ENCODE measurements around the gene ARRDC5.
"Not testable (repeated sequence)": the region's sequence is repeated elsewhere in the genome, so short reads cannot be mapped to it uniquely, and the experiment has no call there.

The ARRDC5 gene

DNA sequence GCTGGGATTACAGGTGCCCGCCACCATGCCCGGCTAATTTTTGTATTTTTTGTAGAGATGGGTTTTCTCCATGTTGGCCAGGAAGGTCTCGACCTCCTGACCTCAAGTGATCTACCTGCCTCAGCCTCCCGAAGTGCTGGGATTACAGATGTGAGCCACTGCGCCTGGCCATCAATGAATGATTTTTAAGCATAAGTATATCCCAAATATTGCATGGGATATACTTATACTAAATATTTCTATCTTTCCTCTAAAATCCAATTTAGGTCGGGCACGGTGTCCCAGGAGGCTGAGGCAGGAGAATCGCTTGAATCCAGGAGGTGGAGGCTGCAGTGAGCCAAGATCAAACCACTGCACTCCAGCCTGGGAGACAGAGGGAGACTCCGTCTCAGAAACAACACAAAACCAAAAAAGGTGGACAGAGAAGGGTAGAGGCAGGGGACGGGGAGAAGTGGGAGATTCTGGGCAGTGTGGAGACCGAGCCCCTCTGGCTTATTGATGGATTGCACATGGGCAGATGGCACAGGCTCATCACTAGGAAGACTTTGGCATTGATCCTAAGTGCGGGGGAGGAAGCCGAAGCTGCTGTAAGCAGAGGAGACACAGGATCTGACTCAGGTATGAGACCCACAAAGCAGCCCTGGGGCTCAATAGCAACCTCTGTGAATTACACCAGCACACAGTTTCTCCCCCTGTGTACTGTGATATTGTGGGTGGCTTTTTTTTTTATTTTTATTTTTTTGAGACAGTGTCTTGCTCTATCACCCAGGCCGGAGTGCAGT is 13.5 kb downstream of the ARRDC5 start:
- ChIA-PET POLR2A (interaction anchor here (0.6 kb wide), 1 partner anchor 1261 kb away, joined by 6 read pairs; no protein-coding TSS in a partner anchor), CTCF (interaction anchor here (1.5 kb wide), 1 partner anchor 17 kb away, joined by 9 read pairs; no protein-coding TSS in a partner anchor)
- H3K4me3 ChIP-seq (ENCODE audit: low read depth, low read length), result no peak overlapping the region
- H3K9me3 ChIP-seq (ENCODE audit: control insufficient read depth, insufficient read depth, low read depth, low read length), result no peaks in the 10 kb centered on the region
- no peak overlapping the region for H3K27ac ChIP-seq (ENCODE audit: extremely low read depth, low read depth, low read length)
- H3K4me1 ChIP-seq (ENCODE audit: control insufficient read depth, insufficient read depth, low read length), result no peaks in the 10 kb centered on the region
- no peaks in the 10 kb centered on the region for H3K36me3 ChIP-seq (ENCODE audit: control insufficient read depth in 2 of 2, insufficient read depth in 1 of 2, low read length in 2 of 2)
- TF ChIP-seq ZFHX2 (tag by site-specific recombination; conservative IDR thresholded peaks at IDR 0.05), result no peak
- TF ChIP-seq HOXA7 (CRISPR knock-in tag; IDR thresholded peaks at IDR 0.05; ENCODE audit: borderline replicate concordance), result no peak
- TF ChIP-seq ZNF248 (tag by site-specific recombination; IDR thresholded peaks at IDR 0.05), result no peak
- TF ChIP-seq ZNF600 (tag by site-specific recombination; IDR thresholded peaks at IDR 0.05), result 0 out of 2 replicates have a peak, but pooled peaks have one; percentile 20
- TF ChIP-seq EGR2 (tag by site-specific recombination; IDR thresholded peaks at IDR 0.05; ENCODE audit: low read depth), result 0 out of 2 replicates have a peak, but pooled peaks have one; percentile 9
- TF ChIP-seq ZNF133 (tag by site-specific recombination; IDR thresholded peaks at IDR 0.05), result no peak
- TF ChIP-seq, protein P1, sequence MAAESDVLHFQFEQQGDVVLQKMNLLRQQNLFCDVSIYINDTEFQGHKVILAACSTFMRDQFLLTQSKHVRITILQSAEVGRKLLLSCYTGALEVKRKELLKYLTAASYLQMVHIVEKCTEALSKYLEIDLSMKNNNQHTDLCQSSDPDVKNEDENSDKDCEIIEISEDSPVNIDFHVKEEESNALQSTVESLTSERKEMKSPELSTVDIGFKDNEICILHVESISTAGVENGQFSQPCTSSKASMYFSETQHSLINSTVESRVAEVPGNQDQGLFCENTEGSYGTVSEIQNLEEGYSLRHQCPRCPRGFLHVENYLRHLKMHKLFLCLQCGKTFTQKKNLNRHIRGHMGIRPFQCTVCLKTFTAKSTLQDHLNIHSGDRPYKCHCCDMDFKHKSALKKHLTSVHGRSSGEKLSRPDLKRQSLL (tag by site-specific recombination; IDR thresholded peaks at IDR 0.05), result 0 out of 2 replicates have a peak, but pooled peaks have one; percentile 23

DNA sequence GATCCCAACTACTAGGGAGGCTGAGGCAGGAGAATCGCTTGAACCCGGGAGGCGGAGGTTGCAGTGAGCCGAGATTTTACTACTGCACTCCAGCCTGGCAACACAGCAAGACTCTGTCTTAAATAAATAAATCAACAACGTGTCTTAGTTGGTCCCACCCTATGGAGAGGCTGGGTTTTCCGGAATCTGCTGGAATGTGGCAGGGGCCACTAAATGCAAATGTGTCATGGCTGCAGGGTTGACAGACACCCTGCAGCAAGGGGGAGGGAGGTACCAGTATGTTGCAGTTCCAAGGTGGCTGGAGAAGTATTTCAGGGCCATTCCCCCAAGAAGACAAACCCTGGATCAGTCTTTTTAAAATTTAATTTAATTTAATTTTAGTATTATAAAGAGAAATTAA is 14.9 kb downstream of the ARRDC5 start:
- H3K4me3 ChIP-seq (ENCODE audit: low read depth, low read length); H3K36me3 ChIP-seq (ENCODE audit: control insufficient read depth in 2 of 2, insufficient read depth in 1 of 2, low read length in 2 of 2); POLR2A ChIA-PET; H3K9me3 ChIP-seq (ENCODE audit: control insufficient read depth, insufficient read depth, low read depth, low read length); H3K27ac ChIP-seq (ENCODE audit: extremely low read depth, low read depth, low read length); H3K4me1 ChIP-seq (ENCODE audit: control insufficient read depth, insufficient read depth, low read length): not testable (repeated sequence)
- CTCF ChIA-PET, result interaction anchor here (0.6 kb wide), 1 partner anchor 39 kb away, joined by 4 read pairs; no protein-coding TSS in a partner anchor

DNA sequence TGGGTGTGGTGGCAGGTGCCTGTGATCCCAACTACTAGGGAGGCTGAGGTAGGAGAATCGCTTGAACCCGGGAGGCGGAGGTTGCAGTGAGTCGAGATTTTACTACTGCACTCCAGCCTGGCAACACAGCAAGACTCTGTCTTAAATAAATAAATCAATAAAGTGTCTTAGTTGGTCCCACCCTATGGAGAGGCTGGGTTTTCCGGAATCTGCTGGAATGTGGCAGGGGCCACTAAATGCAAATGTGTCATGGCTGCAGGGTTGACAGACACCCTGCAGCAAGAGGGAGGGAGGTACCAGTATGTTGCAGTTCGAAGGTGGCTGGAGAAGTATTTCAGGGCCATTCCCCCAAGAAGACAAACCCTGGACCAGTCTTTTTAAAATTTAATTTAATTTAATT is 17.7 kb downstream of the ARRDC5 start:
- H3K27ac ChIP-seq (ENCODE audit: extremely low read depth, low read depth, low read length); H3K4me3 ChIP-seq (ENCODE audit: low read depth, low read length); POLR2A ChIA-PET; H3K4me1 ChIP-seq (ENCODE audit: control insufficient read depth, insufficient read depth, low read length); H3K36me3 ChIP-seq (ENCODE audit: control insufficient read depth in 2 of 2, insufficient read depth in 1 of 2, low read length in 2 of 2); CTCF ChIA-PET; H3K9me3 ChIP-seq (ENCODE audit: control insufficient read depth, insufficient read depth, low read depth, low read length): not testable (repeated sequence)

DNA sequence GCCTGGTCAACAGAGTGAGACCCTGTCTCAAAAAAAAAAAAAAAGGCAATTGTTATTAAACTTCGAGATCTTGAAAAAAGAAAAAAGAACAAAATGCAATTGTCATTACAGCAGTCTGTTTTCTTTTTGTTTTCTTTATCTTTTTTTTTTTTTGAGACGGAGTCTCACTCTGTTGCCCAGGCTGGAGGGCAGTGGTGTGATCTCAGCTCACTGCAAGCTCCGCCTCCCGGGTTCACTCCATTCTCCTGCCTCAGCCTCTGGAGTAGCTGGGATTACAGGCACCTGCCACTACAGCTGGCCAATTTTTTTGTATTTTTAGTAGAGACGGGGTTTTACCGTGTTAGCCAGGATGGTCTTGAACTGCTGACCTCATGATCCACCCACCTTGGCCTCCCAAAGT is 19.8 kb downstream of the ARRDC5 start:
- H3K4me1 ChIP-seq (ENCODE audit: control insufficient read depth, insufficient read depth, low read length); H3K9me3 ChIP-seq (ENCODE audit: control insufficient read depth, insufficient read depth, low read depth, low read length); H3K27ac ChIP-seq (ENCODE audit: extremely low read depth, low read depth, low read length); H3K4me3 ChIP-seq (ENCODE audit: low read depth, low read length); H3K36me3 ChIP-seq (ENCODE audit: control insufficient read depth in 2 of 2, insufficient read depth in 1 of 2, low read length in 2 of 2): not testable (repeated sequence)
- TF ChIP-seq ZNF394 (tag by site-specific recombination; IDR thresholded peaks at IDR 0.05; ENCODE audit: borderline replicate concordance), result peak; percentile 85
- TF ChIP-seq, protein P2, sequence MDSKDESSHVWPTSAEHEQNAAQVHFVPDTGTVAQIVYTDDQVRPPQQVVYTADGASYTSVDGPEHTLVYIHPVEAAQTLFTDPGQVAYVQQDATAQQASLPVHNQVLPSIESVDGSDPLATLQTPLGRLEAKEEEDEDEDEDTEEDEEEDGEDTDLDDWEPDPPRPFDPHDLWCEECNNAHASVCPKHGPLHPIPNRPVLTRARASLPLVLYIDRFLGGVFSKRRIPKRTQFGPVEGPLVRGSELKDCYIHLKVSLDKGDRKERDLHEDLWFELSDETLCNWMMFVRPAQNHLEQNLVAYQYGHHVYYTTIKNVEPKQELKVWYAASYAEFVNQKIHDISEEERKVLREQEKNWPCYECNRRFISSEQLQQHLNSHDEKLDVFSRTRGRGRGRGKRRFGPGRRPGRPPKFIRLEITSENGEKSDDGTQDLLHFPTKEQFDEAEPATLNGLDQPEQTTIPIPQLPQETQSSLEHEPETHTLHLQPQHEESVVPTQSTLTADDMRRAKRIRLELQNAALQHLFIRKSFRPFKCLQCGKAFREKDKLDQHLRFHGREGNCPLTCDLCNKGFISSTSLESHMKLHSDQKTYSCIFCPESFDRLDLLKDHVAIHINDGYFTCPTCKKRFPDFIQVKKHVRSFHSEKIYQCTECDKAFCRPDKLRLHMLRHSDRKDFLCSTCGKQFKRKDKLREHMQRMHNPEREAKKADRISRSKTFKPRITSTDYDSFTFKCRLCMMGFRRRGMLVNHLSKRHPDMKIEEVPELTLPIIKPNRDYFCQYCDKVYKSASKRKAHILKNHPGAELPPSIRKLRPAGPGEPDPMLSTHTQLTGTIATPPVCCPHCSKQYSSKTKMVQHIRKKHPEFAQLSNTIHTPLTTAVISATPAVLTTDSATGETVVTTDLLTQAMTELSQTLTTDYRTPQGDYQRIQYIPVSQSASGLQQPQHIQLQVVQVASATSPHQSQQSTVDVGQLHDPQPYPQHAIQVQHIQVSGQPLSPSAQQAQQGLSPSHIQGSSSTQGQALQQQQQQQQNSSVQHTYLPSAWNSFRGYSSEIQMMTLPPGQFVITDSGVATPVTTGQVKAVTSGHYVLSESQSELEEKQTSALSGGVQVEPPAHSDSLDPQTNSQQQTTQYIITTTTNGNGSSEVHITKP (tag by site-specific recombination; IDR thresholded peaks at IDR 0.05), result 0 out of 2 replicates have a peak, but pooled peaks have one; percentile 15
- TF ChIP-seq, protein P3, sequence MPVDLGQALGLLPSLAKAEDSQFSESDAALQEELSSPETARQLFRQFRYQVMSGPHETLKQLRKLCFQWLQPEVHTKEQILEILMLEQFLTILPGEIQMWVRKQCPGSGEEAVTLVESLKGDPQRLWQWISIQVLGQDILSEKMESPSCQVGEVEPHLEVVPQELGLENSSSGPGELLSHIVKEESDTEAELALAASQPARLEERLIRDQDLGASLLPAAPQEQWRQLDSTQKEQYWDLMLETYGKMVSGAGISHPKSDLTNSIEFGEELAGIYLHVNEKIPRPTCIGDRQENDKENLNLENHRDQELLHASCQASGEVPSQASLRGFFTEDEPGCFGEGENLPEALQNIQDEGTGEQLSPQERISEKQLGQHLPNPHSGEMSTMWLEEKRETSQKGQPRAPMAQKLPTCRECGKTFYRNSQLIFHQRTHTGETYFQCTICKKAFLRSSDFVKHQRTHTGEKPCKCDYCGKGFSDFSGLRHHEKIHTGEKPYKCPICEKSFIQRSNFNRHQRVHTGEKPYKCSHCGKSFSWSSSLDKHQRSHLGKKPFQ (tag by site-specific recombination; IDR thresholded peaks at IDR 0.05), result peak; percentile 66
- ChIA-PET POLR2A (interaction anchor here (0.6 to 0.7 kb wide), 2 partner anchors 16 to 55 kb away, joined by 3 to 4 read pairs; no protein-coding TSS in a partner anchor), CTCF (interaction anchor here (0.6 to 1.0 kb wide), 3 partner anchors 10 to 146 kb away, joined by 4 to 7 read pairs (median 4); no protein-coding TSS in a partner anchor)

All from HEK293 (cell line).